IMR-90 (cell line): ENCODE results near the gene SLC4A4. TPM values are rescaled to one million over a fixed set of nuclear protein-coding genes. Genes with fewer than 3 reads are reported as not detected.

Source experiments
- ATAC-seq: fragments of 200-7000 bp; cut with Tn5 transposase; 2 replicates; pipeline ENCODE4 v1.9.1; 2020; ENCODE audit warnings: low read depth, mild to moderate bottlenecking, moderate library complexity
- BruUV-seq: library from RNA; stranded (reverse); fragments of 400-500 nt; replicated peaks from 2 replicates; lab custom pipeline; 2021; lab: Mats Ljungman, UMichigan
- CTCF ChIA-PET: fragments of 300-600 bp; formaldehyde crosslinking; extraction: SDS; loops from one replicate; lab custom pipeline; 2021; ENCODE audit warnings: antibody characterized with exemption; lab: Yijun Ruan, JAX
- POLR2A ChIA-PET: fragments of 300-600 bp; sonication (Branson Sonifier 250); formaldehyde crosslinking; loops from one replicate; lab custom pipeline; 2022; ENCODE audit warnings: antibody characterized with exemption; ENCODE audit not compliant: unreplicated experiment; lab: Charles Lee
- DNase-seq: peaks from one replicate; pipeline ENCODE4 v3.0.0; 2013
- H2AFZ ChIP-seq: replicated peaks from 2 replicates; pipeline ENCODE3; 2013; ENCODE audit warnings: low read length, mild to moderate bottlenecking; ENCODE audit not compliant: poor library complexity
- H2AK5ac ChIP-seq: 2 replicates; pipeline ENCODE4 v1.6.1; 2013; ENCODE audit warnings: low read depth, low read length, inconsistent platforms
- H2AK9ac ChIP-seq: replicated peaks from 2 replicates; pipeline ENCODE3; 2013; ENCODE audit warnings: mild to moderate bottlenecking, low read depth, low read length, moderate library complexity; ENCODE audit not compliant: poor library complexity
- H2BK120ac ChIP-seq: 2 replicates; pipeline ENCODE4 v1.6.1; 2013; ENCODE audit warnings: low read depth, low read length, inconsistent platforms
- H2BK15ac ChIP-seq: 3 replicates; pipeline ENCODE4 v1.6.1; 2013; ENCODE audit warnings: low read depth, low read length, inconsistent platforms
- H2BK20ac ChIP-seq: 2 replicates; pipeline ENCODE4 v1.6.1; 2013; ENCODE audit warnings: low read depth, mild to moderate bottlenecking, inconsistent platforms, low read length, moderate library complexity
- H2BK5ac ChIP-seq: 2 replicates; pipeline ENCODE4 v1.6.1; 2013; ENCODE audit warnings: mild to moderate bottlenecking, low read depth, low read length, inconsistent platforms; ENCODE audit not compliant: poor library complexity, severe bottlenecking
- H3K14ac ChIP-seq: replicated peaks from 2 replicates; pipeline ENCODE4 v1.6.1; 2013; ENCODE audit warnings: low read depth, low read length, inconsistent platforms
- H3K18ac ChIP-seq: 2 replicates; pipeline ENCODE4 v1.6.1; 2013; ENCODE audit warnings: low read depth, low read length, control low read depth
- H3K23ac ChIP-seq: 2 replicates; pipeline ENCODE4 v1.6.1; 2013; ENCODE audit warnings: low read depth, low read length, inconsistent platforms
- H3K27ac ChIP-seq: 2 replicates; pipeline ENCODE4 v1.5.1; 2013; ENCODE audit warnings: mild to moderate bottlenecking, control low read depth, low read length; ENCODE audit not compliant: insufficient read depth
- H3K27me3 ChIP-seq: 2 replicates; pipeline ENCODE4 v1.6.1; 2013; ENCODE audit warnings: low read length; ENCODE audit not compliant: control insufficient read depth, insufficient read depth
- H3K36me3 ChIP-seq: 2 replicates; pipeline ENCODE4 v1.6.1; 2013; ENCODE audit warnings: low read length, mixed read lengths; ENCODE audit not compliant: control insufficient read depth, insufficient read depth
- H3K4ac ChIP-seq: 2 replicates; pipeline ENCODE4 v1.6.1; 2013; ENCODE audit warnings: low read depth, low read length, inconsistent platforms
- H3K4me1 ChIP-seq: 2 replicates; pipeline ENCODE4 v1.6.1; 2013; ENCODE audit warnings: low read length, mixed read lengths; ENCODE audit not compliant: control insufficient read depth, insufficient read depth
- H3K4me2 ChIP-seq: 2 replicates; pipeline ENCODE4 v1.6.1; 2013; ENCODE audit warnings: low read depth, mild to moderate bottlenecking, control low read depth, low read length, moderate library complexity
- H3K4me3 ChIP-seq: 2 replicates; pipeline ENCODE4 v1.5.1; 2013; ENCODE audit warnings: low read depth, mild to moderate bottlenecking, control low read depth, low read length, moderate library complexity; ENCODE audit not compliant: insufficient read depth
- H3K56ac ChIP-seq: 2 replicates; pipeline ENCODE4 v1.6.1; 2013; ENCODE audit warnings: low read length, inconsistent platforms; ENCODE audit not compliant: insufficient read depth; ENCODE audit errors: extremely low read depth
- H3K79me1 ChIP-seq, 2 experiments: 2 replicates each; pipeline ENCODE4 v1.6.1; 2013; ENCODE audit warnings: low read length in 2 of 2, inconsistent platforms in 1 of 2, low read depth in 1 of 2
- H3K9ac ChIP-seq: 2 replicates; pipeline ENCODE4 v1.6.1; 2013; ENCODE audit warnings: low read depth, low read length, control low read depth
- H3K9me1 ChIP-seq: 2 replicates; pipeline ENCODE4 v1.6.1; 2013; ENCODE audit warnings: low read length, inconsistent platforms; ENCODE audit not compliant: insufficient read depth
- H3K9me3 ChIP-seq: 2 replicates; pipeline ENCODE4 v1.6.1; 2013; ENCODE audit warnings: low read length; ENCODE audit not compliant: control insufficient read depth, insufficient read depth
- H4K20me1 ChIP-seq: 2 replicates; pipeline ENCODE4 v1.6.1; 2013; ENCODE audit warnings: low read length, inconsistent platforms; ENCODE audit not compliant: insufficient read depth
- H4K5ac ChIP-seq: 2 replicates; pipeline ENCODE4 v1.6.1; 2013; ENCODE audit warnings: mild to moderate bottlenecking, low read depth, low read length, control low read depth
- H4K8ac ChIP-seq, 2 experiments: 2 replicates each; pipeline ENCODE4 v1.6.1; 2013; ENCODE audit warnings: low read depth in 2 of 2, low read length in 2 of 2, control low read depth in 1 of 2, inconsistent platforms in 1 of 2
- H4K91ac ChIP-seq: 2 replicates; pipeline ENCODE4 v1.6.1; 2013; ENCODE audit warnings: low read depth, low read length, inconsistent platforms; ENCODE audit not compliant: insufficient read depth
- CEBPB ChIP-seq: IDR thresholded peaks from 2 replicates; pipeline ENCODE4 v1.6.1; 2012; ENCODE audit warnings: low read depth, low read length, improper control_type of control experiment
- CTCF ChIP-seq: conservative IDR thresholded peaks from 2 replicates; pipeline ENCODE4 v1.5.1; 2012; ENCODE audit warnings: mild to moderate bottlenecking, low read depth, low read length, improper control_type of control experiment
- MAFK ChIP-seq: IDR thresholded peaks from 2 replicates; pipeline ENCODE4 v1.6.1; 2012; ENCODE audit warnings: low read depth, low read length, improper control_type of control experiment
- WGBS, 2 experiments: methylation state at CpG; one replicate each; pipeline versions ENCODE4 v1.1.5 to v1.1.7; 2013; ENCODE audit warnings: missing lambda C conversion rate in 2 of 2; ENCODE audit not compliant: insufficient read length in 1 of 2; ENCODE audit errors: extremely low coverage in 2 of 2; 5-methylcytosine and 5-hydroxymethylcytosine counted together
- dilution Hi-C: fragments of 300-500 bp; cut with HindIII; formaldehyde crosslinking; loops from one replicate; pipeline ENCODE4 v1.14.3; 2018; ENCODE audit warnings: low sequenced_read_pairs; ENCODE audit not compliant: unreplicated experiment
- in situ Hi-C: fragments of 300-500 bp; cut with MboI; formaldehyde crosslinking; loops from 3 replicates; pipeline ENCODE4 v1.14.3; 2019; ENCODE audit warnings: low sequenced_read_pairs, inconsistent platforms, mixed read lengths
- intact Hi-C: fragments of 100-400 bp; cut with micrococcal nuclease; formaldehyde crosslinking; loops from 2 replicates; pipeline ENCODE4 v1.10.0; 2022
- polyA plus RNA-seq, 3 experiments: library from polyadenylated mRNA; depleted of rRNA; stranded (reverse); fragments of >200 nt; gene quantifications; 2 replicates each; pipeline ENCODE4 v1.2.3, GENCODE V29; 2012; ENCODE audit warnings: low replicate concordance in 1 of 3
- total RNA-seq: library from RNA; depleted of rRNA; stranded (reverse); fragments of >200 nt; gene quantifications from 2 replicates; pipeline ENCODE4 v1.2.3, GENCODE V29; 2012

The SLC4A4 gene
- total and polyA plus RNA-seq, 2 of the 4 experiments (the other 2 are of a cell fraction): 5.6 to 16.8 TPM

DNA sequence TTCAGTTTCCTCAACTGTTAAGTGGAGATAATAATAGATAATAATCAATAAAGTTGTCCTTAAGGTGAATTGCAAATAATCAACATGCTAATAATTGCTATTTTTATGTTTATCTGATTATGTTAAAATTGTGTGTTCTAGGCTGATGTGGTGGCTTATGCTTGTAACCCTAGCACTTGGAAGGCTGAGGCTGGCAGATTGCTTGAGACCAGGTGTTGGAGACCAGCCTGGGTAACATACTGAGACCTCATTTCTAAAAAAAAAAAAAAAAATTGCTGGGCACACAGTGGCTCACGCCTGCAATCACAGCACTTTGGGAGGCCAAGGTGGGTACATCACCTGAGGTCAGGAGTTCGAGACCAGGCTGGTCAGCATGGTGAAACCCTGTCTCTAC is 269.9 kb downstream of the SLC4A4 start (continued):
- no peak for TF ChIP-seq CTCF

- Histone ChIP-seq H3K4me2 (no peak overlapping the region), H2AK9ac (no peak overlapping the region), H2BK15ac (no peak overlapping the region), H2BK120ac (no peak overlapping the region), H3K4me3 (no peak overlapping the region), H3K9me3 (no peaks in the 10 kb centered on the region; the same call in 1 of the 2 replicates), H4K5ac (no peak overlapping the region), H4K20me1 (no peaks in the 10 kb centered on the region), H3K79me1 (no peaks in the 10 kb centered on the region), H3K4ac (no peak overlapping the region), H3K36me3 (no peaks in the 10 kb centered on the region), H3K9me1 (no peaks in the 10 kb centered on the region), H2BK20ac (no peak overlapping the region), H3K27me3 (peaks cover 3% of the 10 kb centered on the region), H3K14ac (no peak overlapping the region), H3K56ac (no peak overlapping the region), H3K27ac (no peak overlapping the region), H2AK5ac (no peak overlapping the region), H2AFZ (no peak overlapping the region), H3K9ac (no peak overlapping the region), H3K23ac (no peak overlapping the region), H2BK5ac (no peak overlapping the region), H3K4me1 (peaks cover 3% of the 10 kb centered on the region; the same call in 1 of the 2 replicates), H3K18ac (no peak overlapping the region), H4K8ac (no peak overlapping the region), H4K91ac (no peak overlapping the region)
- in situ Hi-C loops: no loop called here
- CTCF ChIA-PET: interaction anchor here (0.6 kb wide), 2 partner anchors 13 to 56 kb away, joined by 3 to 6 read pairs; no protein-coding TSS in a partner anchor
- intact Hi-C loops: no loop called here
- WGBS, 2 experiments: no CpG with 5 or more reads among the region's 2 CpGs
- ATAC-seq: no peak
- TF ChIP-seq MAFK: no peak
- peak; percentile 49; the same call in 1 of the 2 replicates for TF ChIP-seq CEBPB
- DNase-seq: no peak
- no TSS peak for BruUV-seq
- POLR2A ChIA-PET: no interaction called here
- dilution Hi-C loops: no loop called here
These were observed 270.3 kb downstream of the SLC4A4 start for GRCh38 chr4:71609167-71609566.
